Gastroesophageal sphincter (tissue), 4 donors: ENCODE results near the gene FAM117A. TPM values are rescaled to one million over a fixed set of nuclear protein-coding genes. Genes with fewer than 3 reads are reported as not detected.
A peak's percentile ranks its signal among the peaks of the same experiment; 100 is the strongest.

Source experiments
- ATAC-seq: fragments of 150-250 bp; one replicate; pipeline ENCODE4 v1.9.1; 2016; ENCODE audit warnings: mild to moderate bottlenecking, moderate library complexity
- H3K27ac ChIP-seq, 4 donors: fragments of 200-600 bp; sonication (generic) in 3 of 4; 1 replicate in 3 of 4; 2 replicates in 1 of 4; pipeline ENCODE4 v1.5.1; 2016 to 2019
- H3K27me3 ChIP-seq: fragments of 200-600 bp; sonication (generic); one replicate; pipeline ENCODE4 v1.5.1; 2019
- H3K36me3 ChIP-seq, 2 donors: fragments of 200-600 bp; sonication (generic); one replicate each; pipeline ENCODE4 v1.5.1; 2019; ENCODE audit warnings: control low read depth in 1 of 2
- H3K4me1 ChIP-seq, 3 donors: fragments of 200-600 bp; sonication (generic); 1 replicate in 2 of 3; 2 replicates in 1 of 3; pipeline ENCODE4 v1.5.1; 2016 to 2019; ENCODE audit warnings: control low read depth in 2 of 3
- H3K4me3 ChIP-seq, 2 donors: fragments of 200-600 bp; sonication (generic); one replicate each; pipeline ENCODE4 v1.5.1; 2019; ENCODE audit warnings: mild to moderate bottlenecking in 1 of 2, moderate library complexity in 1 of 2
- H3K9me3 ChIP-seq, 3 donors: fragments of 200-600 bp; sonication (generic); one replicate each; pipeline ENCODE4 v1.5.1; 2017 to 2019; ENCODE audit warnings: control low read depth in 2 of 3
- CTCF ChIP-seq, 4 experiments: fragments of 200-600 bp in 2 of 4; fragments of 450-650 bp in 2 of 4; sonication (generic) in 1 of 4; IDR thresholded peaks; one replicate each; pipeline ENCODE4 v1.5.1; 2017 to 2019; ENCODE audit warnings: antibody characterized with exemption in 4 of 4, mild to moderate bottlenecking in 2 of 4, moderate library complexity in 2 of 4
- EP300 ChIP-seq: sonication (generic); formaldehyde crosslinking; IDR thresholded peaks from one replicate; pipeline ENCODE4 v1.6.1; 2017; ENCODE audit warnings: antibody characterized with exemption, mild to moderate bottlenecking
- POLR2A ChIP-seq, 2 donors: fragments of 450-650 bp; IDR thresholded peaks; one replicate each; pipeline ENCODE4 v1.6.1; 2017; ENCODE audit warnings: antibody characterized with exemption in 2 of 2, mild to moderate bottlenecking in 2 of 2, moderate library complexity in 1 of 2
- POLR2AphosphoS5 ChIP-seq: sonication (generic); formaldehyde crosslinking; IDR thresholded peaks from one replicate; pipeline ENCODE4 v1.6.1; 2017; ENCODE audit warnings: antibody characterized with exemption
- WGBS, 2 donors: methylation state at CpG; one replicate each; pipeline ENCODE4 v1.1.5; 2018; ENCODE audit warnings: low coverage in 1 of 2; 5-methylcytosine and 5-hydroxymethylcytosine counted together
- total RNA-seq, 4 donors: library from RNA; depleted of rRNA; stranded (reverse); fragments of >200 nt; gene quantifications; one replicate each; pipeline ENCODE4 v1.1.0, GENCODE V29; 2016

FAM117A gene
- total RNA-seq, 4 donors from 2014 or later: 12.4 to 39.5 (median 19.8) TPM

GRCh38 chr17:49764559-49765180 lies 739 bp upstream of the FAM117A start:
- Histone ChIP-seq H3K4me1 (peaks cover 0 to 43% (median 9%) of the 10 kb centered on the region in 3 donors), H3K36me3 (no peaks in the 10 kb centered on the region), H3K9me3 (no peaks in the 10 kb centered on the region), H3K27me3 (no peaks in the 10 kb centered on the region), H3K4me3 (peak overlapping the region; percentile 89 to 94), H3K27ac (peak overlapping the region; percentile 43 to 93 (median 90))
- no peak for TF ChIP-seq CTCF (IDR thresholded peaks at IDR 0.05)
- ATAC-seq: no peak
- 5 to 11% methylated on average over 7 to 8 of the region's 8 CpGs for WGBS, 2 donors

GRCh38 chr17:49762151-49762941 lies 1.6 kb downstream of the FAM117A start:
- WGBS, 2 donors: 52 to 56% methylated on average over 6 of the region's 6 CpGs
- peak overlapping the region; percentile 89 to 94 for H3K4me3 ChIP-seq
- no peaks in the 10 kb centered on the region for H3K9me3 ChIP-seq
- no peak for ATAC-seq
- H3K36me3 ChIP-seq: peaks cover 0 to 9% of the 10 kb centered on the region in 2 donors
- TF ChIP-seq POLR2AphosphoS5: no peak
- TF ChIP-seq CTCF (IDR thresholded peaks at IDR 0.05): no peak
- TF ChIP-seq EP300: no peak
- no peak for TF ChIP-seq POLR2A (IDR thresholded peaks at IDR 0.05)
- peaks cover 0 to 64% (median 9%) of the 10 kb centered on the region in 3 donors for H3K4me1 ChIP-seq
- H3K27me3 ChIP-seq: no peaks in the 10 kb centered on the region
- peak overlapping the region; percentile 30 to 93 (median 90) for H3K27ac ChIP-seq

GRCh38 chr17:49760932-49761558 lies 2.9 kb downstream of the FAM117A start:
- WGBS, 2 donors: 40 to 51% methylated on average over 6 of the region's 6 CpGs
- Histone ChIP-seq H3K27me3 (no peaks in the 10 kb centered on the region), H3K4me1 (peaks cover 0 to 77% (median 9%) of the 10 kb centered on the region in 3 donors), H3K9me3 (no peaks in the 10 kb centered on the region), H3K36me3 (peaks cover 0 to 9% of the 10 kb centered on the region in 2 donors), H3K4me3 (no peak overlapping the region), H3K27ac (peak overlapping the region in 3 of 4 donors; percentile 89 to 93 (median 91))
- ATAC-seq: no peak
- TF ChIP-seq CTCF (IDR thresholded peaks at IDR 0.05): no peak
- TF ChIP-seq EP300: no peak
- no peak for TF ChIP-seq POLR2AphosphoS5
- no peak for TF ChIP-seq POLR2A (IDR thresholded peaks at IDR 0.05)

GRCh38 chr17:49760296-49760695 lies 3.6 kb downstream of the FAM117A start:
- no peaks in the 10 kb centered on the region for H3K27me3 ChIP-seq
- no peak for TF ChIP-seq CTCF (IDR thresholded peaks at IDR 0.05)
- no peak for TF ChIP-seq POLR2A (IDR thresholded peaks at IDR 0.05)
- H3K4me1 ChIP-seq: peaks cover 0 to 85% (median 9%) of the 10 kb centered on the region in 3 donors
- H3K27ac ChIP-seq: peak overlapping the region in 2 of 4 donors; percentile 89 to 93
- no peak overlapping the region for H3K4me3 ChIP-seq
- no peak for ATAC-seq
- 60 to 80% methylated on average over 1 of the region's 1 CpG for WGBS, 2 donors
- H3K36me3 ChIP-seq: peaks cover 0 to 9% of the 10 kb centered on the region in 2 donors
- H3K9me3 ChIP-seq: no peaks in the 10 kb centered on the region
